Stomach (tissue), 4 donors: ENCODE results near the gene RINL.

Source experiments
- CTCF ChIP-seq, 7 experiments: fragments of 450-650 bp in 4 of 7; fragments of 200-600 bp in 3 of 7; sonication (generic) in 3 of 7; IDR thresholded peaks; one replicate each; pipeline ENCODE4 v1.5.1; 2016 to 2019; ENCODE audit warnings: antibody characterized with exemption in 7 of 7, control low read depth in 2 of 7, mild to moderate bottlenecking in 1 of 7
- POLR2A ChIP-seq, 4 donors: fragments of 450-650 bp; IDR thresholded peaks; one replicate each; pipeline ENCODE4 v1.6.1; 2016; ENCODE audit warnings: antibody characterized with exemption in 4 of 4, control low read depth in 2 of 4, mild to moderate bottlenecking in 1 of 4, moderate library complexity in 1 of 4

GRCh38 chr19:38888876-38889275 is 10.8 kb upstream of the RINL start:
- TF ChIP-seq POLR2A (IDR thresholded peaks at IDR 0.05) (no peak), CTCF (IDR thresholded peaks at IDR 0.05) (no peak)
